ENCODE measurements around the gene P2RY8.

GRCh38 chrX:1466971-1467561 is 69.9 kb downstream of the P2RY8 start:
- TF ChIP-seq CTCF (tag by site-specific recombination; IDR thresholded peaks at IDR 0.05) (no peak), ZNF530 (tag by site-specific recombination; IDR thresholded peaks at IDR 0.05; ENCODE audit: low read depth) (no peak), ZBTB20 (tag by site-specific recombination; IDR thresholded peaks at IDR 0.05) (no peak), YY1 (tag by site-specific recombination; IDR thresholded peaks at IDR 0.05) (no peak), ZNF292 (tag by site-specific recombination; IDR thresholded peaks at IDR 0.05; ENCODE audit: borderline replicate concordance, low read depth) (no peak), PATZ1 (tag by site-specific recombination; IDR thresholded peaks at IDR 0.05) (no peak)

Measured in HEK293 (cell line).